Left renal pelvis (tissue), 4 donors: Measurements from ENCODE around the gene ACTR1A. TPM values are rescaled to one million over a fixed set of nuclear protein-coding genes. Genes with fewer than 3 reads are reported as not detected.
"Not testable (repeated sequence)": the region's sequence is repeated elsewhere in the genome, so short reads cannot be mapped to it uniquely, and the experiment has no call there.

ENCODE experiments used
- DNase-seq, 4 donors: peaks; one replicate each; pipeline ENCODE4 v3.0.0-alpha.2; 2013; ENCODE audit warnings: low read depth in 4 of 4, low spot score in 3 of 4
- polyA plus RNA-seq, 4 donors: library from polyadenylated mRNA; unstranded; fragments of 120-200 nt; gene quantifications; one replicate each; pipeline ENCODE4 v1.2.1, GENCODE V29; 2013; ENCODE audit not compliant: insufficient read length in 4 of 4

ACTR1A gene
- 10 to 100 TPM; 80.6 to 92.0 (median 89.2) TPM for polyA plus RNA-seq

DNA sequence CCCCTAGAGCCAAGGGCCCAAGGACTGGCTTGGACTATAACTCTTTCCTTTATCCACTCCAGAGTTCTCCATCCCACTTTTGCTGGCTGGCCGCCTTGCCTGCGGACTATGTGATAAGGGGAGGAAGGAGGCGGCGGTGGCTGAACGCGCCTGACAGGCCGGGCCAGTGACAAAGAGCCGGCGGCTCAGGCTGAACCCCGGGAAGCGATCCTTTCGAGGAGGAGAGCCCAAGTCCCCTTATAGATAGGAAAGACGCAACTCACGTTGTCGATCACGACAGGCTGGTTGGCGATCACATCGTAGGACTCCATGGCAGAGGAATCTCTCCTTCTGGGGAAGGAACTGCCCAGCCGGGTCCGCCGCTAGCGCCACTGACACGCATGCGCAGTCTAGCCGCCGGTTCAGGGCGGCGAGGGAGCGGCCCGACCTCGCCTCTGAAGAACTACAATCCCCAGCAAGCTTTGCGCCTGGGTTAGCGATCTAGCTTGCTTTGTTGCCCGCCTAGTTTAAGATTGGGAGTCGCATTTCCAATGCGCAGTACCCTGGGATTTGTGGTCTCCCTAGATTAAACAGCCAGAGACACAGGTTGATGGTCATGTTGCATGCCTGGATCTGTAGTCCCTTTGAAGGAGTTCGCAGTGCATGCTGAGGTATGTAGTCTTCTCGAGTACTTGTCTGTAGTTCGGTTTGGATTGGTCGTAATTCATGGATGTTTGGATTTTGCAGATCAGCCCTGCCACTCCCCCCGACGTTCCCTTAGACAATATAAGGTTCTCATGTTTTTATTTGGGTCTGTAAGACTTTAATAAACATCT is at the start of gene ACTR1A:
Gene ACTR1A, minus strand, starts transcription at position 376 of the 815 bp plus-strand sequence. Its CDS starts 65 bp downstream, at position 311.
- DNase-seq = peak; percentile 97 to 99 (median 98)

GRCh38 chr10:102550636-102551210 is 48.2 kb upstream of the ACTR1A start:
- no peak for DNase-seq

DNA sequence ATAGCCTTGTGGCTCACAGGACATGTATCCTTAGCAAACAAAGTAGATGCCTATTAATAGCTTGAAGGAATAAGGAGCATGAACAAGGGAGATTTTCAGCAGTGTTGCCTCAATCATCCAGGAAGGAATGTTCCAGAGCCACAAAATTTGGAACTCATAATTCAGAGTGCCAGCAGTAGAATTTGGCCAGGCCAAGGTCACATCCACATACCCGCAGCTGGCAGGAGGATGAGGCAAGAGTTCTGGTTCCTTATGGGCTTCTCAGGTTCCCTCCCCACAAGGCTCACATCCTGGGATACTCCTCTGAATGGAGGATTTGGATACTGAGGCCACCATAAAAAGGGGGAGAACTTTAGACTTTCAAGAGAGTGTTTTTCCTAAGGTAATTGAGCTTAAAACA is 47.0 kb upstream of the ACTR1A start:
- no peak for DNase-seq

DNA sequence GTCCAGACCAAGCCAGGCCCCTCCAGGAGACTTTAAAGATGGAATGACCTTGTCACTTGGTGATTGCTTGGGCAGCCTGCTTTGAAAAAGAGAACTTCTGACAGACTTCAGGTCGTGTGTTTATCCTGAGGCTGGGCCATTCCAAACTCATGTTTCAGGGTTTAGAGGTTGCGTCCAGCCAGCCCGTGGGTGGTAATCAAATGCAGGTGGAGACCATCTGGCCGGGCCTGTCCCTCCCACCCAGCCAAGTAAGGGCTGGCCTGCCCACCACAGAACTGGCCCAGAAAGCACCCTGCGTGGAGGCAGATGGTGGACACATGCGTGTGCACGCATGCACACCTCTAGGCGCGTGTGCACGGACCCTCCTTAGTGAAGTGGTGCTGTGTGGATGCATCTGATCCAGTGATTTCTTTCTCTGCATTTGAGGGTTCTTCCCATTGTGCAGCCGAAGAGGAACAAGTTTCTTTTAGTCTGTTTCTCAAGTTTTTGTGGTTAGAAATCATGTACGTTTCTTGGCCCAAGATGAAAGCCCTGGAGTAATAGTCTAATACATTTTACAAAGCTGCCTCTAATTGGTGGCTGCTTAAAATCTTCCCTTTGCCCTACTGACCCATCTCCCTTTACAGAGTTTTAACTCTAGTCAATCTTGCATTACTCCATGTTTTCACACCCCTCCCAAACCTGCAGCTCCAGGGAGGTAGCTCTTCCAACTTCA is 44.3 kb upstream of the ACTR1A start:
- DNase-seq = no peak

- DNase-seq = no peak
Observed at GRCh38 chr10:102545997-102546396, 43.5 kb upstream of the ACTR1A start.

DNA sequence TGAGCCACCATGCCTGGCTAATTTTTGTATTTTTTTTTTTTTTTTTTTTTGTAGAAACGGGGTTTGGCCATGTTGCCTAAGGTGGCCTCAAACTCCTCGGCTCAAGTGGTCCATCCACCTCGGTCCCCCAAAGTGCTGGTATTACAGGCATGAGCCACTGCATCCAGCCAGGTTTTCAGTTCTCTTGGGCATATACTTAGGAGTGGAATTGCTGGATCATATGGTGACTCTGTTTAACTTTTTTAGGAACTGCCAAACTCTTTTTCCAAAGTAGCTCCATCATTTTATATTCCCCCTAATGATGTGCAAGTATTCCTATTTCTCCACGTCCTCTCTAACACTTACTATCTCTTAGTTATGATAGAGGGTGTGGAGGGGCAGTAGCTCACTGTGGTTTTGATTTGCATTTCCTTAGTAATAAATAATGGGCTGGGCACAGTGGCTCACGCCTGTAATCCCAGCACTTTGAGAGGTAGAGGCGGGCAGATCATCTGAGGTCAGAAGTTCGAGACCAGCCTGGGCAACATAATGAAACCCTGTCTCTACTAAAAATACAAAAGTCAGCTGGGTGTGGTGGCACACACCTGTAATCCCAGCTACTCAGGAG is 42.9 kb upstream of the ACTR1A start:
- no peak for DNase-seq

- no peak for DNase-seq
Observed at GRCh38 chr10:102542800-102543418, 40.4 kb upstream of the ACTR1A start.

DNA sequence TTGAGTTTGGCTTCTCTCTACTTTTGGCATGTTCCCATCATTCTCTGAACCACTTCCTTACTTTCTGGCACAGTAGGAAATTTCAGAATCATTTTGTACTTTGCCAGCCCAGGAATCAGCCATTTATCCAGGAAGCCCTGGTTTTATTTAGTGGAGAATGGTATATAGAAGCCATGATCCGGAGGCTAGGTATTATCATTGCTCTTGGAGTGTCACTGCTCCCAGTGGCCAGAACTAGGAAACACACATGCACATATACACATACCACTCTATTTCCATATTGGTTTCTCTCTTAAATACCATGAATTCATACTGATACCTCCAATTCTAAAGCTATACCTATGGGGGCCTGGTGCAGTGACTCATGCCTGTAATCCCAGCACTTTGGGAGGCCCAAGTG is 37.5 kb upstream of the ACTR1A start:
- no peak for DNase-seq

DNA sequence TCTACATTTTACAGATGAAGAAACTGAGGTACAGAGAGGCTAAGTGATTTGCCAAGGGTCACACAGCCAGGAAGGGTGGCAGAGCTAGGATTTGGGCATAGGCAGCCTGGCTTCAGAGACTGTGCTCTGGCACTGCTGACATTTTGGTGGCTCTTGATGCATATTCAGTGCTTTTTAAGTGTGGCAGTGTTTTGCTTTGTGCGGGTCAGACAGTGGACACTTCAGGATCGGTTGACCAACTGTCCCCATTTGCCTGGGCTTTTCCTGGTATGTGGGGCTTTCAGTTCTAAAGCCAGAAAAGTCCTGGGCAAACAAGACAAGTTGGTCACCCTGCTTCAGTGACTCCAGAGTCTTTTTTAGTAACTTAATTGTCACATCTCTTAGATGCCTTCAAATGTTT is 36.3 kb upstream of the ACTR1A start:
- DNase-seq = no peak

DNA sequence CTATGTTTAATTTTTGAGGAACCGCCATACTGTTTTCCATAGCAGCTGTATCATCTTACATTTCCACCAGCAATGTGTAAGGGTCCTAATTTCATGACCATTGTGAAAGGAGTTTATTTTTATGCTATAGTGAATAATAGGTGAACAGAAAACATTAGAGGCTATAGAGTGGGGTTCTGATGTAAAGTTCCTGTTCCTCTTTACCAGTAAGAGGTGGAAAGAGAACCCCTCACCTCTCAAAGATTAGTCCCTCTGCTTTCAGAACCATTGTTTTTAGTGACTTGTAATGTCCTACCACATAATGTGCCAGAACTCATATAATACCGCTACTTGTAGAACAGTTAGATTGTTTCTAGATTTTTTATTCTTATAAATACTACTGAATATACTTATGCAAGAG is 35.4 kb upstream of the ACTR1A start:
- no peak for DNase-seq

DNA sequence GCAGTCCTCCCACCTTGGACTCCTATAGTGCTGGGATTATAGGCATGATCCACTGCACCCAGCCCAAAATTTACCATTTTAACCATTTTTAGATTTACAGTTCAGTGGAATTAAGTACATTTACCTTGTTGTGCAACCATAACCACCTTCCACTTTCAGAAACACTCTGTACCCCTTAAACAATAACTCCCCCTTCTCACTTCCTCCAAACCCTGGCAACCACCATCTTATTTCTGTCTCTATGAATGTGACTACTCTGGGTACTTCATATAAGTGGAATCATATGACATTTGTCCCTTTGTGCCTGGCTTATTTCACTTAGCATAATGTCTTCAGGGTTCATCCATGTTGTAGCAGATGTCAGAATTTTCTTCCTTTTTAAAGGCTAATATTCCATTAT is 34.9 kb upstream of the ACTR1A start:
- no peak for DNase-seq

GRCh38 chr10:102535481-102536147 is 33.1 kb upstream of the ACTR1A start:
- no peak for DNase-seq

DNA sequence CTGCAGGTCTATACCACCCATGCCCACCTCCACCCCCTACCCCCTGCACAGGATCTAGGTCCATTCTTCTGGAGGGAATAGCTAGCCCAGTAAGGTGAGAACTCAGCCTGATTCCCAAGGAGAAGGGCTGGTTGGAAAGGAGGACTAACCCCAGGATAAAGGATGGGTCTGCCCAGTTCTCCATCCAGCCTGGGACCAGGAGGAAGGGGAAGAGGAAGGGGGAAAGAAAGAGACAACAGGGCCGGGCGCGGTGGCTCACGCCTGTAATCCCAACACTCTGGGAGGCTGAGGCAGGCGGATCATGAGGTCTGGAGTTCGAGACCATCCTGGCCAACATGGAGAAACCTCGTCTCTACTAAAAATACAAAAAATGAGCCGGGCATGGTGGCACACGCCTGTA is 32.5 kb upstream of the ACTR1A start:
- not testable (repeated sequence) for DNase-seq

DNA sequence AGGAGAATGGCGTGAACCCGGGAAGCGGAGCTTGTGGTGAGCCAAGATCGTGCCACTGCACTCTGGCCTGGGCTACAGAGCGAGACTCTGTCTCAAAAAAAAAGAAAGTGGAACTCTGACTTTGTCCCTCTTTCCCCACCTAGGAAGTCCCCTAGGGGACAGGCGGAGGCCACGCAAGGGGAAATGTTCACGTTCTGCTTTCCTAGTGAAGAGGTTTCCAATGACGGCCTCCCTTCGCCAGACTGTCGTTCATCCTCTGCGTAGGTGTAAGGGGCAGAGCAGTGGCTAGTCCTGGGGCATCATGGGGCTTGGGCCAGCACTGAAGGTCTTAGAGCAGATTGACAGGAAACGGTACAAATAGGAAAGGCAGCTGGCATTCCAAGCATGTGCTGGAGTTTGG is 31.8 kb upstream of the ACTR1A start:
- no peak for DNase-seq

GRCh38 chr10:102527546-102527945 is 25.0 kb upstream of the ACTR1A start:
- no peak for DNase-seq

- DNase-seq = no peak
Observed at GRCh38 chr10:102524746-102525145, 22.2 kb upstream of the ACTR1A start.

DNA sequence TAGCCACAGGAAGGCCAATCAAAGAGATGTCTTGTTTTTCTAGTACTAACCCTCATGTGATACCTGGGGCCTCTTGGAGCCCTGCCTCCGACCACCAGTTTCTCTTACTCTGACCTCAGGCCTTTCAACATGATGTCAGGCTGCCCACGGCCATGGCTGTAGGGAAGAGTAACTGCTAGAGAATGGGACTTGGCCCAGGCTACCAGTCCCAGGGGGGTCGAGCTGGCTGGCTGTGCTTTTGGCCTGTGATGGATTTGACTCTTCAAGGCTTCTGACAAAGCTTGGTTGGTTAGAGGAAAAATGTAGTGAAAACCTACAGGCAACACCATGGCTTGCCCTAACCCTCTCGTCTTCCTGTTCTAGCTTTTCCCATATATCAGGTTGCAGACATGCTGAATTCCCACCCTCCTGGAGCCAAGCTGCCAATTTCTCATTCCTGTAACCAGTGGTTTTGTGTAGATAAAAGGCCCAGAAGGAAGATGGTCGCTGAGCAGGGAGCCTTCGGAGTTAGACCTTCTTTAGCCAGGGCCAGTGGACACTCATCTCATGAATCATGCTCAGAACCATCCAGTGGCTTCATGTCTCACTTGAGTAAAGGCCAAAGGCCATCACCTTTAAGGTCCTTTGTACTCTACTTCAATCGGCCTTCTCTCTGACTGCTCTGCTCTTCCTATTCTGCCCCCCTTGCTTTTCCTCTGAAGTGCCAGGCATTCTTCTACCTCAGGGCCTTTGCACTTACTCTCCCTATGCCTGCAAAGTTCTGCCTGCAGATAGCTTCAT is 20.9 kb upstream of the ACTR1A start:
- no peak for DNase-seq

DNA sequence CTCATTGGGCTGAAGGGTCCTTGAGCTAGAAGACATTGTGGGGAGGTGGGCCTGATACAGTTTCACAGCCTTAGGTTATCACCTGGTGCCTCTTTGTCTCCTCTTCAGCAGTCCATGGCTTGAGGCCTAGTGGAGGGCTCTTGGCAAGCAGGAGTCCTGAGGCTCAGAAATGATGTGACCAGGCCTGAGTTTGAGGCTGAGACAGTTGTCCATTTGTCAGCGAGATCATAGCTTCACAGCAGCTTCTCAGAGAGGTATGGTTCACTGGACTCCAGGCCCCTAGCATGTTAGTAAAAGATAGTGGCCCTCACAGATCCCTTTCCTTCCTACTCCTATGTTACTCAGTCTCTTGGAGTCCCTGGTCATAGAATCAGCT is 20.4 kb upstream of the ACTR1A start:
- DNase-seq = no peak

DNA sequence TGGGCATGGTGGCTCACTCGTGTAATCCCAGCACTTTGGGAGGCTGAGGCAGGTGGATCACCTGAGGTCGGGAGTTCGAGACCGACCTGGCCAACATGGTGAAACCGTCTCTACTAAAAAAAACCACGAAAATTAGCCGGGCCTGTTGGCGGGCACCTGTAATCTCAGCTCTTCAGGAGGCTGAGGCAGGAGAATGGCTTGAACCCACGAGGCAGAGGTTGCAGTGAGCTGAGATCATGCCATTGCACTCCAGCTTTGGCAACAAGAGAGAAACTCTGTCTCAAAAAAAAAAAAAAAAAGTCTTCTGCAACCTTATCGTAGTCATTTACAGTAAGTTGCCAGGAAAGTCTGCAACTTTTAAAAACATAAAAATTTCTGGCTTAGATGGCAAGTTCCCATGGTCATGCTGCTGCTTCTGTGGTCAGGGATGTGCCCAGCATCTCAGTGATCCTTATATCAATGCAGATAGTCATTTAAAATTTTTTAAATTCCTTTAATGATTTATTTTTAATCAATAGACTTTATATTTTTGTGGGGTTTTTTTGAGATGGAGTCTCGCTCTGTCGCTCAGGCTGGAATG is 16.8 kb upstream of the ACTR1A start:
- no peak for DNase-seq
